ENCODE data around the gene ITGB8.

Gene ITGB8

GRCh38 chr7:20307901-20308300 is 22.8 kb upstream of the ITGB8 start:
- DNase-seq, result peak in 15 of 51 donors; percentile 1 to 61 (median 5)

- no peak for DNase-seq
Observed at GRCh38 chr7:20310301-20310700, 20.4 kb upstream of the ITGB8 start.

- DNase-seq, result peak in 1 of 51 donors; percentile 43
Observed at GRCh38 chr7:20310963-20311742, 19.5 kb upstream of the ITGB8 start.

GRCh38 chr7:20311743-20312042 is 19.0 kb upstream of the ITGB8 start:
- DNase-seq, result no peak

- DNase-seq, result no peak
Observed at GRCh38 chr7:20312562-20312961, 18.1 kb upstream of the ITGB8 start.

GRCh38 chr7:20313626-20314025 is 17.1 kb upstream of the ITGB8 start:
- DNase-seq, result no peak

DNA sequence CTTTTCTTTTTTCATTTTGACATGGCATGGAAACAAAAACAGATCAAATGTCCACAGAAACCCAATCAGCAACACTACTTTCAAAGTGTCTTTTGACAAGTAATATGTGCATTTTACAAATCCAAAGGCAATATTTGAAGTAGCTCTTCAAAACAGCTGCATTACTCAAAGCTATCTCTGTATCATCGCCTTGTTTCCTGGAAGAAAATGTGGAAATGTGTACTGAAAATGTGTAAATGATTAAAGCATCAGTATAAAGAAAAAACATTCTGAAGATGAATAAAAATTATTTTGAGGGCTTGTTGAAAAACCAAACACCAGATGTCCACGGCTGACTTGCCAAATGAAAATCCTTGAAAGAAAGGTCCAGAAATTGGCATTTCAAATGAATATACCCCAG is 16.5 kb upstream of the ITGB8 start:
- no peak for DNase-seq

DNA sequence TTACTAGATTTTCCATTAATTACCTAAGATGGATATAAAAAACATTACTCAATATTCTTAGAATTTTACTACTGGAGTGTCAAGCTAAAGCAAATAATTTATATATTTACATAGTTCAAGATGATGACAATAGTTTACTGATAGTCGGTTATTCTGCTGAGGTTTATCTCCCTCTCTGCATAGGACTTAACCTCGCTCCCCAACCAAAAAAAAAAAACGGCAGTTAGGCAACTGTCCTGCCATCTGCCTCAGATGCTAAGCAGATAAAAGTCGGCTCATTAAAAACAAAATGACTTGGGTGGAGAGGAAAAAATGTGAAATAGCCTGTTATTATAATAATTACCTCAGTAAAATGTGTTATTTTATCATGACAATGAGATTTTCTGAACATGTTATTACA is 14.0 kb upstream of the ITGB8 start:
- no peak for DNase-seq

DNA sequence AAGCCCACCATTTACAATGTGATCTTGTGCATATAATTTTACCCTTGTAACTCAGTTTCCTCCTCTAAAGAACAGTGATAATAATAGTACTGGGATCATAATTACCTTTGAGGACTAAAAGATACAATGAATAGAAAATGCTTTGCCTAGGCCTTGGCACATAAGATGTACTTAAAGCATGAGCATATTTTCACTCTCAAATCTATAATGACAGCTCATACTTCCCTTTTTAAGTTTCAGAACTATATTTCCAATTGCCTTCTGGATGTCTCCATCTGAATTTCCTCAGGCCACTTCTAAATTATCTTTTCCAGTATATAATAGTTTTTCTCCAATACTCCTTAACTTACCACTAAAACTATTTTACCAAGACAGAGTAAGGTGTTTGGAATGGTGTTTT is 13.3 kb upstream of the ITGB8 start:
- DNase-seq, result no peak

DNA sequence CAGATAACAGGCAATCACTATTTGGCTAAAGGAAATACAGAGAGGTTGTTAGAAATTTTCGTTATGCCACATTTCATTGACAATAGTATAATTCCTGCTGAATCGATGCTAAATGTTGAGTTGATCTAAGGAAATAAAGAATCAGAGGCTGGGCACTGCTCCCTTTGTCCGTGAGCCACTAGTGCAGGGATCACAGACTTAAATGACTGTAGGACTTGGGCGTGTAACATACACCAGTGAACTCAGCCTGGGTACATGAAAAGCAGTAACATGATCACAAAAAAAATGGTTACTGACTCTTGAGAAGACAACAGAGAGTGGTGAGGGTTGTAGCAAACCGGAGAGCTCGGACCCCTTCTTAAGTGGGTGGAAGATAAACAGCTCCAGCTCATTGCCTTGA is 11.8 kb upstream of the ITGB8 start:
- no peak for DNase-seq

- DNase-seq, result no peak
Observed at GRCh38 chr7:20320322-20320721, 10.4 kb upstream of the ITGB8 start.

GRCh38 chr7:20320786-20321185 is 9.9 kb upstream of the ITGB8 start:
- DNase-seq, result no peak

GRCh38 chr7:20323595-20323994 is 7.1 kb upstream of the ITGB8 start:
- no peak for DNase-seq

DNA sequence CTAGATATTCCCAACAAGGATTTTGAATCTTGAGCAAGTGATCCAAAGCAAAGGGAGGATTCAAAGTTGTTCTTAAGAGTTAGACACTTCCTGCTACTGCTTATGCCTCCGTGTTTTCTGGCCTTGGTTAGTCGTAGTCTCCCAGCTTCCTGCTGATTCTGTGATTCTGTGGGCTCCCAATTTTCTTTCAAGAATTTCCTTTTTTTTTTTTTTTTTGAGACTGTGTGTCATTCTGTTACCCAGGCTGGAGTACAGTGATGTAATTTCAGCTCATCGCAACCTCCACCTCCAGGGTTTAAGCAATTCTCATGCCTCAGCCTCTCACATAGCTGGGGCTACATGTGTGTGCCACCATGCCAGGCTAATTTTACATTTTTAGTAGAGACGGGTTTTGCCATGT is 4.4 kb upstream of the ITGB8 start:
- DNase-seq, result no peak

DNA sequence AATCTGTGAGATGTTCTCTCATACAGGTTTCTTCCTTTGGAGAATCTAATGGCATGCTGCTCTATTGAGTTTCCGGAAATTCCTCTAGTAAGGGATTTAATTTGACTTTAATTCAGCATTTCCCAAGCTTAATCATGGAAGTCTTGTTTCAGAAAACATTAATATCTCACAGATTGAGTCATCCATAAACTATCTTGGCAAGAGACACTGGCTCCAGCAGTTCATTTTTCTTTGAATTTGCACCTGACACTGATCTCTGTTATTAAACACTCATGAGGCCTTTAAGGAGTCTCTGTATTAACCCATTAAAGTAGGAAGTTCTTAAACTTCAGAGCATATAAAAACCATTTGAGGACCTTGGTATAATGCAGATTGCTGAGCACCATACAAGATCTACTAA is 3.6 kb upstream of the ITGB8 start:
- DNase-seq, result no peak

DNA sequence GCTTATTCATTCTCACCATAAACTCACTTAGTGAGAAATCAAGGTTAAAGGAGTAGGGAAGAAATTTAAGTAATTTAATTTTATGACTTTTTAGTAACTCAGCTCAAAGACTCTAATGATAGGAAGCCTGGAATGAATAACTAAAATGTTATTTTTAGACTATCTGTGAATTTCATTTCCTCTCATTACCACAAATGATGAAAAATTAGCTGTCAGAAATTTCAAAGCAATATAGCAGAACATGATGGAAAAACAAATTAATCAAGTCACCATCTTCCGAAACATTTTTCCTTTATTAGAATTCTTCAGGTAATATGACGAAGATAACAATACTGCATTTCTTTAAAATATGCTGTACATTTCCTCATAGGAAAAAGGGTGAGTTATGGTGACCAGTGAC is 2.7 kb upstream of the ITGB8 start:
- DNase-seq, result no peak

GRCh38 chr7:20328692-20329091 is 2.0 kb upstream of the ITGB8 start:
- DNase-seq, result no peak

DNA sequence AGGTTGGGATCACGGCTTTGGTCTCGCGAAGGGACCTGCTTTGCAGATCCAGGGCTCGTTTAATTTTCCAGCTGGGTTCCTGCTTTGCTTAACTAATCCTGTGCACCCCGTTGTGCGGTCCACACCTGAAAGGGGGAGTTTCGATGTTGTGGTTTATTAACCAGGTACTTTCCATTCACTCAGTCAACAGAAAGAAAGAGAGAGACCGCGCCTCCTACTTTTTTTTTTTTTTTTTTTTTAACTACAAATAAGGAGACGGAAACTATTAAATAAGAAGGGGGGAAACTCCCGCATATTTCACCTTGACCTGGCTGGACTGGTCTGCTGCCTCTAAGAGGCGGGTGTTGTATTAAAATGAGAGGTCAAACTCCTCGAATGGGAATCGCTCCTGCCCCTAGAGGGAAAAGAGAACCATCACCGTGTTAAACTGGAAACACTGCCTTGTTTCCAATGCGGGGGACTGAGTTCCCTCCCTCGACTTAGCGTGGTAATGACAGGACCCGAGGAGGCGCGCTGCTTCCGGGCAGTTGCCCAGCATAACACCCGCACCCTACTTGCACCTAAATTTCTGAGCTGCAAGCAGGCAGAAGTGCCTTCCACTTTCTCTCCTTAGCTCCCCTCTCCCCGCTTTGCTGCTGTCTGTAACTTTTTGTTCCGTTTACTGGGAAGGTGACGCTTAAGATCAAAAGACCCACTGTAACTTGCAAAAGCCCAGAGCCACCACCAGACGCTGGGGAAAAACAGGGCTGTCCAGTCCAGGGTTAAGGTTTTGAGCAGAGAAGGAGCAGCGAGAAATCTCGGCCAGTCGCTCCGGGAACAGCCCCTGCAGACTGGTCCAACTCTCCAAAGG is 1.1 kb upstream of the ITGB8 start:
- peak in 39 of 51 donors; percentile 7 to 92 (median 65) for DNase-seq

DNA sequence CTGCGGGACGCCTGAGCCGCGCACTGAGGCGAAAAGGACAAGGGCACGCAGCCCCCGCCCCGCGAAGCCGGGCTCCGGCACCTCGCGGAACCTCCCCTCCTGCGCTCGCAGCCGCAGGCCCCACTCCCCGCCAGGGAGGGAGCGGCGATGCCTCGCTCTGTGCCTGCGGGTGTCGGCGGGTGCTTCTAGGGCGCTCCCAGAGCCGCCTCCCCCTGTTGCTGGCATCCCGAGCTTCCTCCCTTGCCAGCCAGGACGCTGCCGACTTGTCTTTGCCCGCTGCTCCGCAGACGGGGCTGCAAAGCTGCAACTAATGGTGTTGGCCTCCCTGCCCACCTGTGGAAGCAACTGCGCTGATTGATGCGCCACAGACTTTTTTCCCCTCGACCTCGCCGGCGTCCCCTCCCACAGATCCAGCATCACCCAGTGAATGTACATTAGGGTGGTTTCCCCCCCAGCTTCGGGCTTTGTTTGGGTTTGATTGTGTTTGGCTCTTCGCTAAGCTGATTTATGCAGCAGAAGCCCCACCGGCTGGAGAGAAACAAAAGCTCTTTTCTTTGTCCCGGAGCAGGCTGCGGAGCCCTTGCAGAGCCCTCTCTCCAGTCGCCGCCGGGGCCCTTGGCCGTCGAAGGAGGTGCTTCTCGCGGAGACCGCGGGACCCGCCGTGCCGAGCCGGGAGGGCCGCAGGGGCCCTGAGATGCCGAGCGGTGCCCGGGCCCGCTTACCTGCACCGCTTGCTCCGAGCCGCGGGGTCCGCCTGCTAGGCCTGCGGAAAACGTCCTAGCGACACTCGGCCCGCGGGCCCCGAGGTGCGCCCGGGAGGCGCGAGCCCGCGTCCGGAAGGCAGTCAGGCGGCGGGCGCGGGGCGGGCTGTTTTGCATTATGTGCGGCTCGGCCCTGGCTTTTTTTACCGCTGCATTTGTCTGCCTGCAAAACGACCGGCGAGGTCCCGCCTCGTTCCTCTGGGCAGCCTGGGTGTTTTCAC is 519 bp downstream of the ITGB8 start:
- DNase-seq, result peak; percentile 20 to 96 (median 79)

GRCh38 chr7:20331910-20332813 is 1.5 kb downstream of the ITGB8 start:
- DNase-seq, result peak in 8 of 51 donors; percentile 34 to 85 (median 52)

DNA sequence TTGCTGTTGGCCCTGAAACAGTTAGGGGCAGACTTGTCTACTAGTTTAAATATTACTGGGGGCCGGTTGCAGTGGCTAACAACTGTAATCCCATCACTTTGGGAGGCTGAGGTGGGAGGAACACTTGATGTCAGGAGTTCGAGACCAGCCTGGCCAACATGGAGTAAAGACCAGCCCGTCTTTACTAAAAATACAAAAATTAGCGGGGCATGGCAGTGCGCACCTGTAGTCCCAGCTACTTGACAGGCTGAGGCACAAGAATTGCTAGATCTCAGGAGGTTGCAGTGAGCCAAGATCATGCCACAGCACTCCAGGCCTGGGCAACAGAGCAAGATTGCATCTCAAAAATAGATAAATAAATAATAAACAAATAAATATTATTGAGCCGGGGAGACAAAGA is 7.6 kb downstream of the ITGB8 start:
- DNase-seq, result no peak

Measured in hypothalamus (tissue), 51 donors.